ENCODE measurements around the gene AANAT.

The AANAT gene

GRCh38 chr17:76491271-76492122 is 24.1 kb downstream of the AANAT start:
- no peak for DNase-seq

- DNase-seq: no peak
Observed at GRCh38 chr17:76492123-76492988, 25.0 kb downstream of the AANAT start.

GRCh38 chr17:76492989-76493501 is 25.6 kb downstream of the AANAT start:
- DNase-seq: no peak

- DNase-seq: no peak
Observed at GRCh38 chr17:76493505-76494167, 26.2 kb downstream of the AANAT start.

GRCh38 chr17:76495663-76496400 is 28.4 kb downstream of the AANAT start:
- DNase-seq: no peak

GRCh38 chr17:76496464-76496863 is 29.1 kb downstream of the AANAT start:
- DNase-seq: no peak

- DNase-seq: no peak
Observed at GRCh38 chr17:76497699-76497978, 30.2 kb downstream of the AANAT start.

- DNase-seq: no peak
Observed at GRCh38 chr17:76497979-76498875, 30.8 kb downstream of the AANAT start.

- no peak for DNase-seq
Observed at GRCh38 chr17:76498876-76499251, 31.5 kb downstream of the AANAT start.

- no peak for DNase-seq
Observed at GRCh38 chr17:76499267-76499667, 31.9 kb downstream of the AANAT start.

GRCh38 chr17:76500074-76500746 is 32.8 kb downstream of the AANAT start:
- no peak for DNase-seq

- DNase-seq: no peak
Observed at GRCh38 chr17:76500747-76501017, 33.3 kb downstream of the AANAT start.

- peak; percentile 94 to 95 for DNase-seq
Observed at GRCh38 chr17:76501018-76501826, 33.8 kb downstream of the AANAT start, which contains the start of gene RHBDF2. TSS of gene RHBDF2 (minus strand) at chr17:76501423. CDS start at chr17:76481524, 19,899 bp downstream.

- no peak for DNase-seq
Observed at GRCh38 chr17:76501827-76502307, 34.5 kb downstream of the AANAT start.

GRCh38 chr17:76502341-76503211 is 35.2 kb downstream of the AANAT start:
- DNase-seq: no peak

- no peak for DNase-seq
Observed at GRCh38 chr17:76504117-76504516, 36.7 kb downstream of the AANAT start.

GRCh38 chr17:76506408-76507345 is 39.3 kb downstream of the AANAT start:
- peak; percentile 83 to 87 for DNase-seq

Measured in activated CD4-positive, alpha-beta T cell treated with anti-CD3 and anti-CD28 coated beads, Interleukin-2, amount 50 U/mL, for 4 hours (primary cell).